ENCODE measurements around the gene RERE. TPM values are rescaled to one million over a fixed set of nuclear protein-coding genes. Genes with fewer than 3 reads are reported as not detected.

Gene RERE
- total and polyA plus RNA-seq, 2 experiments from 2014 or later: 148 to 170 TPM

DNA sequence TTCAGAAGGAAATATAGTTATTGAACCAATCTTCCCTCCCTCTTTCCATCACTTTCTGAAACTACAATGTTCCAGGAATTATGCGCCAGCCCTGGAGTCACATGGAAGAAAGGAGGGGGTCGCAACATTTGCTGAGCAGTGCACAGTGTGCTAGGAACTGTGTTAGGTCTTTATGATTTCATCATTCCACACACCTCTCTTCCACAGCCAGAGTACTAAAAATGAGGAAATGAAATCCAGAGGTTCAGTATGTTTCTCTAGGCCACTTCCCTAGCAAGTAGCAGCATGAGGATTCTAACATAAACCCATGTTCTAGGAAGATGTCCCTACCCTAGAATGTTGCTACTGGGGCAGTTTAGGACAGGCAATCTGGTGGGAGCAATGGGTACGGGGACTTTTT is 341.4 kb downstream of the RERE start:
- Mint-ChIP-seq H3K4me3 (no peak overlapping the region), H3K4me1 (peaks cover 50% of the 10 kb centered on the region)
- H3K4me1 ChIP-seq (ENCODE audit: insufficient read depth): peaks cover 41% of the 10 kb centered on the region

More for the DNA sequence above, 341.4 kb downstream of the RERE start:
- Histone ChIP-seq H4K20me1 (replicated peaks; ENCODE audit: insufficient read depth) (peaks cover 14% of the 10 kb centered on the region), H3K27me3 (ENCODE audit: insufficient read depth) (no peaks in the 10 kb centered on the region), H3K4me2 (no peak overlapping the region), H3K79me2 (replicated peaks; ENCODE audit: insufficient read depth) (peaks cover 56% of the 10 kb centered on the region), H3K4me3 (no peak overlapping the region), H2AFZ (no peak overlapping the region), H3K9me2 (ENCODE audit: insufficient read depth) (no peaks in the 10 kb centered on the region), H3F3A (replicated peaks; ENCODE audit: low read depth) (no peaks in the 10 kb centered on the region), H3K36me3 (ENCODE audit: insufficient read depth) (no peaks in the 10 kb centered on the region), H3K27ac (ENCODE audit: low read depth) (peak overlapping the region; percentile 47; the same call in 1 of the 2 replicates)
- peaks cover 7% of the 10 kb centered on the region for H3K27me3 Mint-ChIP-seq (ENCODE audit: insufficient read depth, low read depth, poor library complexity)
- 0 out of 3 replicates have a peak, but pooled peaks cover 2% of the 10 kb centered on the region for H3K36me3 Mint-ChIP-seq (ENCODE audit: low read depth)
- ATAC-seq (no peak), DNase-seq (ENCODE audit: low spot score) (no peak)
- peak overlapping the region; percentile 13; the same call in 1 of the 2 replicates for H3K27ac Mint-ChIP-seq
- H3K9me3 Mint-ChIP-seq: no peaks in the 10 kb centered on the region
- TF ChIP-seq EZH2 (IDR thresholded peaks at IDR 0.05; ENCODE audit: low read depth, unreplicated experiment) (no peak), POLR2AphosphoS5 (IDR thresholded peaks at IDR 0.05; ENCODE audit: low read depth) (no peak), ZNF331 (CRISPR knock-in tag; IDR thresholded peaks at IDR 0.05; ENCODE audit: low read depth) (no peak), CREB1 (CRISPR knock-in tag; IDR thresholded peaks at IDR 0.05; ENCODE audit: low read depth) (no peak), JUNB (IDR thresholded peaks at IDR 0.05; ENCODE audit: unreplicated experiment) (no peak), ZNF114 (CRISPR knock-in tag; IDR thresholded peaks at IDR 0.05) (no peak), NANOG (IDR thresholded peaks at IDR 0.05; ENCODE audit: borderline replicate concordance) (no peak), EZH2phosphoT487 (IDR thresholded peaks at IDR 0.05; ENCODE audit: unreplicated experiment) (no peak), STAT1 (IDR thresholded peaks at IDR 0.05; ENCODE audit: unreplicated experiment) (no peak)
- TF ChIP-seq, protein P1, sequence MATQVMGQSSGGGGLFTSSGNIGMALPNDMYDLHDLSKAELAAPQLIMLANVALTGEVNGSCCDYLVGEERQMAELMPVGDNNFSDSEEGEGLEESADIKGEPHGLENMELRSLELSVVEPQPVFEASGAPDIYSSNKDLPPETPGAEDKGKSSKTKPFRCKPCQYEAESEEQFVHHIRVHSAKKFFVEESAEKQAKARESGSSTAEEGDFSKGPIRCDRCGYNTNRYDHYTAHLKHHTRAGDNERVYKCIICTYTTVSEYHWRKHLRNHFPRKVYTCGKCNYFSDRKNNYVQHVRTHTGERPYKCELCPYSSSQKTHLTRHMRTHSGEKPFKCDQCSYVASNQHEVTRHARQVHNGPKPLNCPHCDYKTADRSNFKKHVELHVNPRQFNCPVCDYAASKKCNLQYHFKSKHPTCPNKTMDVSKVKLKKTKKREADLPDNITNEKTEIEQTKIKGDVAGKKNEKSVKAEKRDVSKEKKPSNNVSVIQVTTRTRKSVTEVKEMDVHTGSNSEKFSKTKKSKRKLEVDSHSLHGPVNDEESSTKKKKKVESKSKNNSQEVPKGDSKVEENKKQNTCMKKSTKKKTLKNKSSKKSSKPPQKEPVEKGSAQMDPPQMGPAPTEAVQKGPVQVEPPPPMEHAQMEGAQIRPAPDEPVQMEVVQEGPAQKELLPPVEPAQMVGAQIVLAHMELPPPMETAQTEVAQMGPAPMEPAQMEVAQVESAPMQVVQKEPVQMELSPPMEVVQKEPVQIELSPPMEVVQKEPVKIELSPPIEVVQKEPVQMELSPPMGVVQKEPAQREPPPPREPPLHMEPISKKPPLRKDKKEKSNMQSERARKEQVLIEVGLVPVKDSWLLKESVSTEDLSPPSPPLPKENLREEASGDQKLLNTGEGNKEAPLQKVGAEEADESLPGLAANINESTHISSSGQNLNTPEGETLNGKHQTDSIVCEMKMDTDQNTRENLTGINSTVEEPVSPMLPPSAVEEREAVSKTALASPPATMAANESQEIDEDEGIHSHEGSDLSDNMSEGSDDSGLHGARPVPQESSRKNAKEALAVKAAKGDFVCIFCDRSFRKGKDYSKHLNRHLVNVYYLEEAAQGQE (IDR thresholded peaks at IDR 0.05; ENCODE audit: unreplicated experiment): no peak
- TF ChIP-seq, protein P2, sequence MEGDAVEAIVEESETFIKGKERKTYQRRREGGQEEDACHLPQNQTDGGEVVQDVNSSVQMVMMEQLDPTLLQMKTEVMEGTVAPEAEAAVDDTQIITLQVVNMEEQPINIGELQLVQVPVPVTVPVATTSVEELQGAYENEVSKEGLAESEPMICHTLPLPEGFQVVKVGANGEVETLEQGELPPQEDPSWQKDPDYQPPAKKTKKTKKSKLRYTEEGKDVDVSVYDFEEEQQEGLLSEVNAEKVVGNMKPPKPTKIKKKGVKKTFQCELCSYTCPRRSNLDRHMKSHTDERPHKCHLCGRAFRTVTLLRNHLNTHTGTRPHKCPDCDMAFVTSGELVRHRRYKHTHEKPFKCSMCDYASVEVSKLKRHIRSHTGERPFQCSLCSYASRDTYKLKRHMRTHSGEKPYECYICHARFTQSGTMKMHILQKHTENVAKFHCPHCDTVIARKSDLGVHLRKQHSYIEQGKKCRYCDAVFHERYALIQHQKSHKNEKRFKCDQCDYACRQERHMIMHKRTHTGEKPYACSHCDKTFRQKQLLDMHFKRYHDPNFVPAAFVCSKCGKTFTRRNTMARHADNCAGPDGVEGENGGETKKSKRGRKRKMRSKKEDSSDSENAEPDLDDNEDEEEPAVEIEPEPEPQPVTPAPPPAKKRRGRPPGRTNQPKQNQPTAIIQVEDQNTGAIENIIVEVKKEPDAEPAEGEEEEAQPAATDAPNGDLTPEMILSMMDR (conservative IDR thresholded peaks at IDR 0.05; ENCODE audit: low read depth in 2 of 2): no peak
- TF ChIP-seq, protein P3, sequence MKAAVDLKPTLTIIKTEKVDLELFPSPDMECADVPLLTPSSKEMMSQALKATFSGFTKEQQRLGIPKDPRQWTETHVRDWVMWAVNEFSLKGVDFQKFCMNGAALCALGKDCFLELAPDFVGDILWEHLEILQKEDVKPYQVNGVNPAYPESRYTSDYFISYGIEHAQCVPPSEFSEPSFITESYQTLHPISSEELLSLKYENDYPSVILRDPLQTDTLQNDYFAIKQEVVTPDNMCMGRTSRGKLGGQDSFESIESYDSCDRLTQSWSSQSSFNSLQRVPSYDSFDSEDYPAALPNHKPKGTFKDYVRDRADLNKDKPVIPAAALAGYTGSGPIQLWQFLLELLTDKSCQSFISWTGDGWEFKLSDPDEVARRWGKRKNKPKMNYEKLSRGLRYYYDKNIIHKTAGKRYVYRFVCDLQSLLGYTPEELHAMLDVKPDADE (IDR thresholded peaks at IDR 0.05): no peak
- TF ChIP-seq, protein P4, sequence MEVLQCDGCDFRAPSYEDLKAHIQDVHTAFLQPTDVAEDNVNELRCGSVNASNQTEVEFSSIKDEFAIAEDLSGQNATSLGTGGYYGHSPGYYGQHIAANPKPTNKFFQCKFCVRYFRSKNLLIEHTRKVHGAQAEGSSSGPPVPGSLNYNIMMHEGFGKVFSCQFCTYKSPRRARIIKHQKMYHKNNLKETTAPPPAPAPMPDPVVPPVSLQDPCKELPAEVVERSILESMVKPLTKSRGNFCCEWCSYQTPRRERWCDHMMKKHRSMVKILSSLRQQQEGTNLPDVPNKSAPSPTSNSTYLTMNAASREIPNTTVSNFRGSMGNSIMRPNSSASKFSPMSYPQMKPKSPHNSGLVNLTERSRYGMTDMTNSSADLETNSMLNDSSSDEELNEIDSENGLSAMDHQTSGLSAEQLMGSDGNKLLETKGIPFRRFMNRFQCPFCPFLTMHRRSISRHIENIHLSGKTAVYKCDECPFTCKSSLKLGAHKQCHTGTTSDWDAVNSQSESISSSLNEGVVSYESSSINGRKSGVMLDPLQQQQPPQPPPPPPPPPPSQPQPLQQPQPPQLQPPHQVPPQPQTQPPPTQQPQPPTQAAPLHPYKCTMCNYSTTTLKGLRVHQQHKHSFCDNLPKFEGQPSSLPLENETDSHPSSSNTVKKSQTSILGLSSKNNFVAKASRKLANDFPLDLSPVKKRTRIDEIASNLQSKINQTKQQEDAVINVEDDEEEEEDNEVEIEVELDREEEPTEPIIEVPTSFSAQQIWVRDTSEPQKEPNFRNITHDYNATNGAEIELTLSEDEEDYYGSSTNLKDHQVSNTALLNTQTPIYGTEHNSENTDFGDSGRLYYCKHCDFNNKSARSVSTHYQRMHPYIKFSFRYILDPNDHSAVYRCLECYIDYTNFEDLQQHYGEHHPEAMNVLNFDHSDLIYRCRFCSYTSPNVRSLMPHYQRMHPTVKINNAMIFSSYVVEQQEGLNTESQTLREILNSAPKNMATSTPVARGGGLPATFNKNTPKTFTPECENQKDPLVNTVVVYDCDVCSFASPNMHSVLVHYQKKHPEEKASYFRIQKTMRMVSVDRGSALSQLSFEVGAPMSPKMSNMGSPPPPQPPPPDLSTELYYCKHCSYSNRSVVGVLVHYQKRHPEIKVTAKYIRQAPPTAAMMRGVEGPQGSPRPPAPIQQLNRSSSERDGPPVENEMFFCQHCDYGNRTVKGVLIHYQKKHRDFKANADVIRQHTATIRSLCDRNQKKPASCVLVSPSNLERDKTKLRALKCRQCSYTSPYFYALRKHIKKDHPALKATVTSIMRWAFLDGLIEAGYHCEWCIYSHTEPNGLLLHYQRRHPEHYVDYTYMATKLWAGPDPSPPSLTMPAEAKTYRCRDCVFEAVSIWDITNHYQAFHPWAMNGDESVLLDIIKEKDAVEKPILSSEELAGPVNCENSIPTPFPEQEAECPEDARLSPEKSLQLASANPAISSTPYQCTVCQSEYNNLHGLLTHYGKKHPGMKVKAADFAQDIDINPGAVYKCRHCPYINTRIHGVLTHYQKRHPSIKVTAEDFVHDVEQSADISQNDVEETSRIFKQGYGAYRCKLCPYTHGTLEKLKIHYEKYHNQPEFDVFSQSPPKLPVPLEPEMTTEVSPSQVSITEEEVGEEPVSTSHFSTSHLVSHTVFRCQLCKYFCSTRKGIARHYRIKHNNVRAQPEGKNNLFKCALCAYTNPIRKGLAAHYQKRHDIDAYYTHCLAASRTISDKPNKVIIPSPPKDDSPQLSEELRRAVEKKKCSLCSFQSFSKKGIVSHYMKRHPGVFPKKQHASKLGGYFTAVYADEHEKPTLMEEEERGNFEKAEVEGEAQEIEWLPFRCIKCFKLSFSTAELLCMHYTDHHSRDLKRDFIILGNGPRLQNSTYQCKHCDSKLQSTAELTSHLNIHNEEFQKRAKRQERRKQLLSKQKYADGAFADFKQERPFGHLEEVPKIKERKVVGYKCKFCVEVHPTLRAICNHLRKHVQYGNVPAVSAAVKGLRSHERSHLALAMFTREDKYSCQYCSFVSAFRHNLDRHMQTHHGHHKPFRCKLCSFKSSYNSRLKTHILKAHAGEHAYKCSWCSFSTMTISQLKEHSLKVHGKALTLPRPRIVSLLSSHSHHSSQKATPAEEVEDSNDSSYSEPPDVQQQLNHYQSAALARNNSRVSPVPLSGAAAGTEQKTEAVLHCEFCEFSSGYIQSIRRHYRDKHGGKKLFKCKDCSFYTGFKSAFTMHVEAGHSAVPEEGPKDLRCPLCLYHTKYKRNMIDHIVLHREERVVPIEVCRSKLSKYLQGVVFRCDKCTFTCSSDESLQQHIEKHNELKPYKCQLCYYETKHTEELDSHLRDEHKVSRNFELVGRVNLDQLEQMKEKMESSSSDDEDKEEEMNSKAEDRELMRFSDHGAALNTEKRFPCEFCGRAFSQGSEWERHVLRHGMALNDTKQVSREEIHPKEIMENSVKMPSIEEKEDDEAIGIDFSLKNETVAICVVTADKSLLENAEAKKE (CRISPR knock-in tag; IDR thresholded peaks at IDR 0.05): no peak
